GM19372 (cell line): ENCODE measurements around the gene IL3.
"Not testable (repeated sequence)": the region's sequence is repeated elsewhere in the genome, so short reads cannot be mapped to it uniquely, and the experiment has no call there.

Source experiments
- ATAC-seq: cut with Tn5 transposase; IDR thresholded peaks from one replicate; pipeline ENCODE4 v1.9.1; 2021; ENCODE audit warnings: mild to moderate bottlenecking, low read depth, moderate library complexity; ENCODE audit not compliant: unreplicated experiment

Gene IL3

GRCh38 chr5:132108957-132109356 is 48.5 kb downstream of the IL3 start:
- ATAC-seq, result not testable (repeated sequence)

- ATAC-seq, result no peak
Observed at GRCh38 chr5:132109494-132110053, 49.1 kb downstream of the IL3 start.

GRCh38 chr5:132110195-132110594 is 49.7 kb downstream of the IL3 start:
- ATAC-seq, result no peak

GRCh38 chr5:132110930-132111329 is 50.5 kb downstream of the IL3 start:
- ATAC-seq, result no peak

GRCh38 chr5:132112111-132112510 is 51.7 kb downstream of the IL3 start:
- ATAC-seq, result no peak
